Gastroesophageal sphincter (tissue), 3 donors: ENCODE data around the gene BAIAP2L1.

ENCODE experiments used
- EP300 ChIP-seq: sonication (generic); formaldehyde crosslinking; IDR thresholded peaks from one replicate; pipeline ENCODE4 v1.6.1; 2017; ENCODE audit warnings: antibody characterized with exemption, mild to moderate bottlenecking
- POLR2A ChIP-seq, 2 donors: fragments of 450-650 bp; IDR thresholded peaks; one replicate each; pipeline ENCODE4 v1.6.1; 2017; ENCODE audit warnings: antibody characterized with exemption in 2 of 2, mild to moderate bottlenecking in 2 of 2, moderate library complexity in 1 of 2
- TF ChIP-seq, protein P1 (sequence below), 4 experiments: fragments of 200-600 bp in 2 of 4; fragments of 450-650 bp in 2 of 4; sonication (generic) in 1 of 4; IDR thresholded peaks; one replicate each; pipeline ENCODE4 v1.5.1; 2017 to 2019; ENCODE audit warnings: antibody characterized with exemption in 4 of 4, mild to moderate bottlenecking in 2 of 4, moderate library complexity in 2 of 4

DNA sequence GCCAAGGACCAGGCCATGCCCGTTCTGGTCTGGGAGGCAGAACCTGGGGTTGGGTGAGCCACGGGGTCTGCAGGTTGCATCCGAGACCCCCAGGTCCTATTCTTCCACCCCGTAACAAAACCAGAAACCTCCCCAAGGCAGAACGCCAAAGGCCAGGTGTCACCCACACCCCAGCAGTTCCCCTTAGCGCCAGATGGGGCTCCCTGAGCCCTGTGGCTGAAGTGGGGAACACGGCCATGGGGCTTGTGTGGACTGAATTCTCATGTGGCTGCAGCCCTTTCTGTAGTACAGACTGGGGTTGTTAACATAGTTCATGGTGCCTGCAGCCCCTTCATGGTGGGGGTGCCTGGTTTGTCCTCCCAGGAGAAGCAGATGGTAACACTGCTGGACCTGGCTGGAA lies 109.2 kb downstream of the BAIAP2L1 start:
- TF ChIP-seq, protein P1, sequence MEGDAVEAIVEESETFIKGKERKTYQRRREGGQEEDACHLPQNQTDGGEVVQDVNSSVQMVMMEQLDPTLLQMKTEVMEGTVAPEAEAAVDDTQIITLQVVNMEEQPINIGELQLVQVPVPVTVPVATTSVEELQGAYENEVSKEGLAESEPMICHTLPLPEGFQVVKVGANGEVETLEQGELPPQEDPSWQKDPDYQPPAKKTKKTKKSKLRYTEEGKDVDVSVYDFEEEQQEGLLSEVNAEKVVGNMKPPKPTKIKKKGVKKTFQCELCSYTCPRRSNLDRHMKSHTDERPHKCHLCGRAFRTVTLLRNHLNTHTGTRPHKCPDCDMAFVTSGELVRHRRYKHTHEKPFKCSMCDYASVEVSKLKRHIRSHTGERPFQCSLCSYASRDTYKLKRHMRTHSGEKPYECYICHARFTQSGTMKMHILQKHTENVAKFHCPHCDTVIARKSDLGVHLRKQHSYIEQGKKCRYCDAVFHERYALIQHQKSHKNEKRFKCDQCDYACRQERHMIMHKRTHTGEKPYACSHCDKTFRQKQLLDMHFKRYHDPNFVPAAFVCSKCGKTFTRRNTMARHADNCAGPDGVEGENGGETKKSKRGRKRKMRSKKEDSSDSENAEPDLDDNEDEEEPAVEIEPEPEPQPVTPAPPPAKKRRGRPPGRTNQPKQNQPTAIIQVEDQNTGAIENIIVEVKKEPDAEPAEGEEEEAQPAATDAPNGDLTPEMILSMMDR (IDR thresholded peaks at IDR 0.05) = no peak
- TF ChIP-seq POLR2A (IDR thresholded peaks at IDR 0.05) (no peak), EP300 (no peak)
